PC-9 (cell line): ENCODE measurements around the gene SMCR8. TPM values are rescaled to one million over a fixed set of nuclear protein-coding genes. Genes with fewer than 3 reads are reported as not detected.

Source experiments
- Bru-seq: library from RNA; stranded (reverse); fragments of 400-500 nt; gene quantifications from one replicate; lab custom pipeline; 2021; lab: Mats Ljungman, UMichigan
- BruChase-seq, 2 experiments: library from RNA; stranded (reverse); fragments of 400-500 nt; gene quantifications; one replicate each; lab custom pipeline; 2021; lab: Mats Ljungman, UMichigan
- BruUV-seq: library from RNA; stranded (reverse); fragments of 400-500 nt; replicated peaks from 2 replicates; lab custom pipeline; 2021; lab: Mats Ljungman, UMichigan
- CTCF ChIA-PET: fragments of 300-600 bp; sonication (Branson Sonifier 250); formaldehyde crosslinking; loops from one replicate; lab custom pipeline; 2022; ENCODE audit warnings: antibody characterized with exemption; lab: Charles Lee
- POLR2A ChIA-PET: fragments of 300-600 bp; sonication (Branson Sonifier 250); formaldehyde crosslinking; loops from one replicate; lab custom pipeline; 2022; ENCODE audit warnings: antibody characterized with exemption; ENCODE audit not compliant: unreplicated experiment; lab: Charles Lee
- DNase-seq, 2 experiments: peaks; one replicate each; pipeline versions ENCODE4 v3.0.0 to v3.0.0-alpha.2; 2015 to 2022; ENCODE audit warnings: mixed read lengths in 1 of 2
- H2AFZ ChIP-seq: fragments of 200-600 bp; sonication (generic); 2 replicates; pipeline ENCODE4 v1.8.1; 2017; ENCODE audit warnings: antibody characterized with exemption
- H3F3A ChIP-seq: fragments of 200-600 bp; sonication (generic); 2 replicates; pipeline ENCODE4 v1.8.1; 2017; ENCODE audit warnings: antibody characterized with exemption, mild to moderate bottlenecking, low read depth; ENCODE audit not compliant: insufficient read depth
- H3K27ac ChIP-seq: fragments of 200-600 bp; sonication (generic); 2 replicates; pipeline ENCODE4 v1.6.1; 2016; ENCODE audit warnings: mixed run types
- H3K27me3 ChIP-seq: fragments of 200-600 bp; sonication (generic); 2 replicates; pipeline ENCODE4 v1.6.1; 2016; ENCODE audit warnings: low read depth, mixed run types; ENCODE audit not compliant: insufficient read depth
- H3K36me3 ChIP-seq: fragments of 200-600 bp; sonication (generic); 2 replicates; pipeline ENCODE4 v1.6.1; 2016; ENCODE audit warnings: low read depth, mixed run types
- H3K4me1 ChIP-seq: fragments of 200-600 bp; sonication (generic); replicated peaks from 2 replicates; pipeline ENCODE4 v1.6.1; 2016; ENCODE audit warnings: mixed run types; ENCODE audit not compliant: insufficient read depth
- H3K4me2 ChIP-seq: fragments of 200-600 bp; sonication (generic); 2 replicates; pipeline ENCODE4 v1.6.1; 2017; ENCODE audit warnings: mixed run types
- H3K4me3 ChIP-seq: fragments of 200-600 bp; sonication (generic); 2 replicates; pipeline ENCODE4 v1.6.1; 2016; ENCODE audit warnings: mixed run types
- H3K79me2 ChIP-seq: fragments of 200-600 bp; sonication (generic); 2 replicates; pipeline ENCODE4 v1.6.1; 2017; ENCODE audit warnings: low read depth, mixed run types
- H3K9me2 ChIP-seq: fragments of 200-600 bp; sonication (generic); 2 replicates; pipeline ENCODE4 v1.8.1; 2017; ENCODE audit warnings: mild to moderate bottlenecking; ENCODE audit not compliant: insufficient read depth
- H3K9me3 ChIP-seq: fragments of 200-600 bp; sonication (generic); 2 replicates; pipeline ENCODE4 v1.8.1; 2016; ENCODE audit warnings: low read depth; ENCODE audit not compliant: insufficient read depth
- H4K20me1 ChIP-seq: fragments of 200-600 bp; sonication (generic); 2 replicates; pipeline ENCODE4 v1.8.1; 2017; ENCODE audit not compliant: insufficient read depth
- CTCF ChIP-seq: fragments of 200-600 bp; sonication (generic); conservative IDR thresholded peaks from 2 replicates; pipeline ENCODE4 v1.6.1; 2017; ENCODE audit warnings: mixed run types, antibody characterized with exemption, mild to moderate bottlenecking, moderate library complexity
- EZH2 ChIP-seq: fragments of 200-600 bp; sonication (generic); IDR thresholded peaks from 2 replicates; pipeline ENCODE4 v1.8.0; 2017; ENCODE audit warnings: antibody characterized with exemption, low read depth
- intact Hi-C: fragments of 100-400 bp; cut with micrococcal nuclease; formaldehyde crosslinking; loops from one replicate; pipeline ENCODE4 v1.10.0; 2022; ENCODE audit not compliant: unreplicated experiment
- long read RNA-seq: library from polyadenylated mRNA; stranded (forward); transcript quantifications from one replicate; pipeline ENCODE4 v2.0.0, GENCODE V29; 2022
- total RNA-seq: library from RNA; stranded (reverse); gene quantifications from 2 replicates; pipeline ENCODE4 v1.2.3, GENCODE V29; 2021

SMCR8 gene
- total RNA-seq: 19.5 and 23.8 TPM in 2 replicates
- Bru-seq, nascent RNA: percentile 80 among the genes with signal in this experiment
- percentile 96 among the genes with signal in this experiment for BruChase-seq, experiment 1, labeled RNA remaining after a 2-hour chase
- percentile 91 among the genes with signal in this experiment for BruChase-seq, experiment 2, labeled RNA remaining after a 6-hour chase
- long read RNA-seq, partial matches to known transcripts: 0 of 5 reads
- long read RNA-seq, other reads (novel, unspliced or antisense): 5 of 5 reads

- peak within 1 kb of the TSS; percentile 94 for H2AFZ ChIP-seq
- peak within 1 kb of the TSS; percentile 84 for H3K4me3 ChIP-seq
- no TSS peak for BruUV-seq
- H3K9me3 ChIP-seq: no peaks in the 10 kb centered on the region
- H3K36me3 ChIP-seq: peaks cover 19% of the 10 kb centered on the region
- H3K9me2 ChIP-seq: no peaks in the 10 kb centered on the region
- POLR2A ChIA-PET: interaction anchor here (0.6 kb wide), 2 partner anchors 133 to 553 kb away, joined by 6 to 30 read pairs; no protein-coding TSS in a partner anchor
- peaks cover 42% of the 10 kb centered on the region for H3K4me1 ChIP-seq
- H3K27ac ChIP-seq: peak within 1 kb of the TSS; percentile 73
- peaks cover 33% of the 10 kb centered on the region for H4K20me1 ChIP-seq
- peaks cover 87% of the 10 kb centered on the region for H3K79me2 ChIP-seq
- intact Hi-C loops: loop anchor here (1.0 to 10.0 kb wide), 3 partner anchors 58 to 90 kb away; partner anchors contain the start of gene LLGL1
- DNase-seq: peak; percentile 96 to 99
- no peaks in the 10 kb centered on the region for H3F3A ChIP-seq
- CTCF ChIA-PET: no interaction called here
- TF ChIP-seq CTCF (no peak), EZH2 (no peak)
- peak within 1 kb of the TSS; percentile 96 for H3K4me2 ChIP-seq
- no peaks in the 10 kb centered on the region for H3K27me3 ChIP-seq
These were observed at the start of gene SMCR8, which contains the start of gene TOP3A for GRCh38 chr17:18314731-18315561. Gene SMCR8, plus strand, starts transcription at chr17:18315293. Its CDS starts 497 bp downstream, at chr17:18315790. Gene TOP3A, minus strand, starts transcription at chr17:18314994. Its CDS starts 216 bp downstream, at chr17:18314778.

GRCh38 chr17:18267366-18267765 lies 47.7 kb upstream of the SMCR8 start:
- H3K4me1 ChIP-seq: peaks cover 18% of the 10 kb centered on the region
- no peaks in the 10 kb centered on the region for H3K9me3 ChIP-seq
- ChIA-PET POLR2A (no interaction called here), CTCF (interaction anchor here (0.7 kb wide), 1 partner anchor 25 kb away, joined by 5 read pairs; no protein-coding TSS in a partner anchor)
- no peak for DNase-seq
- H3F3A ChIP-seq: peaks cover 39% of the 10 kb centered on the region
- H3K4me2 ChIP-seq: no peak overlapping the region
- peak overlapping the region; percentile 60; the same call in 1 of the 2 replicates for H3K27ac ChIP-seq
- peaks cover 5% of the 10 kb centered on the region; the same call in 1 of the 2 replicates for H4K20me1 ChIP-seq
- peaks cover 14% of the 10 kb centered on the region for H3K79me2 ChIP-seq
- H3K27me3 ChIP-seq: no peaks in the 10 kb centered on the region
- no peaks in the 10 kb centered on the region for H3K36me3 ChIP-seq
- no TSS peak for BruUV-seq
- intact Hi-C loops: no loop called here
- no peaks in the 10 kb centered on the region for H3K9me2 ChIP-seq
- H2AFZ ChIP-seq: no peak overlapping the region
- H3K4me3 ChIP-seq: no peak overlapping the region
- TF ChIP-seq EZH2: no peak
- TF ChIP-seq CTCF: no peak
